ENCODE results near the gene SMIM13. TPM values are rescaled to one million over a fixed set of nuclear protein-coding genes. Genes with fewer than 3 reads are reported as not detected.

The SMIM13 gene
- total RNA-seq, 4 donors from 2014 or later, result 4.1 to 6.3 (median 4.7) TPM

DNA sequence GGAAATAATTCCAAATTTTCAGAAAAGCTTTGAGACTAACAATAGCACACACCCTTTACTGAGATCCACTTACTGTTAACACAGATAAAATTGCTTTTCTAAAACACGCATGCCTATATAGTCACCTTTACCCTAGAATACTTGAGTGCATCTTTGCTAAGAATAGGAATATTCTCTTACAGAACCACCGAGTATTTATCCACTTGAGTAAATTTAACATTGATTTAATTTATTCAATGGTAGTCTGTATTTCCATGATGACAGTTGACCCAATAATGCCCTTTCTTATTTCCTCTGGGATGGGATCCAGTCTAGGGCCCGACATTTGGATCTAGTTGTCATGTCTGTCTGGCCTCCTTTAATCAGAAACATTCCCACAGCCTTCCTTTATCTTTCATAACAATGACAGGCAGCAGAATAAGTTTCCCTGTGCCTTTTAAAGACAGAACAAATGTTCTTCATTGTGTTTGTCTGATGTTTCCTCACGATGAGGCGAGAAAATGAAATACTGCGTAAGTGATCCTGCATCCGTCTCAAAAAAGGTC lies 74.5 kb downstream of the SMIM13 start:
- Histone ChIP-seq H3K4me1 (peaks cover 0 to 6% (median 0%) of the 10 kb centered on the region in 4 donors), H3K9me3 (no peaks in the 10 kb centered on the region), H3K27me3 (no peaks in the 10 kb centered on the region), H3K4me3 (no peak overlapping the region), H3K36me3 (no peaks in the 10 kb centered on the region), H3K27ac (no peak overlapping the region)
- TF ChIP-seq, protein P1, sequence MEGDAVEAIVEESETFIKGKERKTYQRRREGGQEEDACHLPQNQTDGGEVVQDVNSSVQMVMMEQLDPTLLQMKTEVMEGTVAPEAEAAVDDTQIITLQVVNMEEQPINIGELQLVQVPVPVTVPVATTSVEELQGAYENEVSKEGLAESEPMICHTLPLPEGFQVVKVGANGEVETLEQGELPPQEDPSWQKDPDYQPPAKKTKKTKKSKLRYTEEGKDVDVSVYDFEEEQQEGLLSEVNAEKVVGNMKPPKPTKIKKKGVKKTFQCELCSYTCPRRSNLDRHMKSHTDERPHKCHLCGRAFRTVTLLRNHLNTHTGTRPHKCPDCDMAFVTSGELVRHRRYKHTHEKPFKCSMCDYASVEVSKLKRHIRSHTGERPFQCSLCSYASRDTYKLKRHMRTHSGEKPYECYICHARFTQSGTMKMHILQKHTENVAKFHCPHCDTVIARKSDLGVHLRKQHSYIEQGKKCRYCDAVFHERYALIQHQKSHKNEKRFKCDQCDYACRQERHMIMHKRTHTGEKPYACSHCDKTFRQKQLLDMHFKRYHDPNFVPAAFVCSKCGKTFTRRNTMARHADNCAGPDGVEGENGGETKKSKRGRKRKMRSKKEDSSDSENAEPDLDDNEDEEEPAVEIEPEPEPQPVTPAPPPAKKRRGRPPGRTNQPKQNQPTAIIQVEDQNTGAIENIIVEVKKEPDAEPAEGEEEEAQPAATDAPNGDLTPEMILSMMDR (IDR thresholded peaks at IDR 0.05), result no peak
- no peak for TF ChIP-seq POLR2A (IDR thresholded peaks at IDR 0.05)
- no peak for DNase-seq

- H3K4me3 ChIP-seq, result no peak overlapping the region
- no peak for DNase-seq
These were observed 78.3 kb downstream of the SMIM13 start for GRCh38 chr6:11171952-11172351.

DNA sequence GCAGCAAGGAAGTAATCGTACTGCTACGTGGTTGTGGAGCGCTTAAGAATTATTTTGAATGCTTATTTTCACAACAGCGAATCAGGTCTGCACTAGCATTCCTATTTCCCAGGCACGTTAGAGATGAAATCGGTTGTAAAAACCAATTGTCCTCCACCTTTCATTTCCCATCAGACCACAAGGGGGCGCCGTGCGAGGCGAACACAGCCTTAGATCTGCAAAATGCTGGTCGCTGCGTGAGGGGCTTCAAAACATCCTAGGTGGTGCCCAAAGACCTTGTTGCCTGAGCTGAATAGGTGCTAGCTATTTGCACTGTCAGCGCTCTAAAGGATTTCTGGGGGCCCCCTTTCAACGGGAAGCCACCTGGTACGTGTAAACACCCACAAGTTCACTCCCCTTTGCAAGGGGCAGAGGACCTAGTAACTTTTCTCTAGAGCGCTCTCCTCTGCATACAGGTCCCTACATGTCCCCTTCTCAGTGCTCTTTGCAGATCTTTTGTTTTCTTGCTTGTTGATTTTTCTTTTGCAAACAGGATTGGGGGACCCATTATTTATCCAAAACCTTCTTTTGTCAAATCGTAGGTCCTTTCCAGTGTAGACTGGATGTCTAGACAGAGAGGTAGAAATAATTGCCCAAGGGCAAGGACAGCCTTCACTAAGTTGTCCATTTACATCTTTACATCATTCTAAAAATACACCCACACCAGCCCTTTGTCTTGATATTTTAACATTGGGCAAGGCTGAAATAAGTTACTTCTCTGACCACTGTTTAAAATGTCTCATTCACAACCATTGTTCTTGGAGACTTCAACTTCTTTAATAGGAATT lies 79.1 kb downstream of the SMIM13 start:
- peak; percentile 69 to 89 (median 77) for DNase-seq
- no peaks in the 10 kb centered on the region for H3K9me3 ChIP-seq
- H3K36me3 ChIP-seq, result no peaks in the 10 kb centered on the region
- H3K27me3 ChIP-seq, result no peaks in the 10 kb centered on the region
- no peak overlapping the region for H3K4me3 ChIP-seq
- H3K4me1 ChIP-seq, result peaks cover 0 to 6% (median 0%) of the 10 kb centered on the region in 4 donors
- H3K27ac ChIP-seq, result no peak overlapping the region
- TF ChIP-seq, protein P1 (IDR thresholded peaks at IDR 0.05), result peak; percentile 77 to 93 (median 84)
- no peak for TF ChIP-seq POLR2A (IDR thresholded peaks at IDR 0.05)

More at GRCh38 chr6:11171952-11172351, 78.3 kb downstream of the SMIM13 start:
- Histone ChIP-seq H3K36me3 (no peaks in the 10 kb centered on the region), H3K27me3 (no peaks in the 10 kb centered on the region), H3K9me3 (no peaks in the 10 kb centered on the region), H3K27ac (no peak overlapping the region), H3K4me1 (peaks cover 0 to 6% (median 0%) of the 10 kb centered on the region in 4 donors)
- no peak for TF ChIP-seq POLR2A (IDR thresholded peaks at IDR 0.05)
- TF ChIP-seq, protein P1 (IDR thresholded peaks at IDR 0.05), result no peak

- Histone ChIP-seq H3K27me3 (no peaks in the 10 kb centered on the region), H3K4me3 (no peak overlapping the region), H3K27ac (no peak overlapping the region), H3K4me1 (peaks cover 0 to 6% (median 0%) of the 10 kb centered on the region in 4 donors), H3K9me3 (no peaks in the 10 kb centered on the region), H3K36me3 (no peaks in the 10 kb centered on the region)
- DNase-seq, result no peak
- TF ChIP-seq POLR2A (IDR thresholded peaks at IDR 0.05), result no peak
- TF ChIP-seq, protein P1 (IDR thresholded peaks at IDR 0.05), result no peak
These were observed 80.6 kb downstream of the SMIM13 start for GRCh38 chr6:11174242-11174611.

GRCh38 chr6:11177271-11177670 lies 83.6 kb downstream of the SMIM13 start:
- Histone ChIP-seq H3K36me3 (no peaks in the 10 kb centered on the region), H3K27ac (no peak overlapping the region), H3K4me1 (peaks cover 0 to 6% (median 0%) of the 10 kb centered on the region in 4 donors), H3K27me3 (no peaks in the 10 kb centered on the region), H3K9me3 (no peaks in the 10 kb centered on the region), H3K4me3 (no peak overlapping the region)
- DNase-seq, result no peak
- TF ChIP-seq, protein P1 (IDR thresholded peaks at IDR 0.05), result no peak
- TF ChIP-seq POLR2A (IDR thresholded peaks at IDR 0.05), result no peak

Measured in Peyer's patch (tissue), 4 donors.